Kidney (tissue), 14 donors: Measurements from ENCODE around the gene HMOX1. TPM values are rescaled to one million over a fixed set of nuclear protein-coding genes. Genes with fewer than 3 reads are reported as not detected.

Source experiments
- DNase-seq, 5 donors: peaks; one replicate each; pipeline ENCODE4 v3.0.0-alpha.2; 2013 to 2020
- FAIRE-seq: peaks from 2 replicates; lab custom pipeline; 2012; peaks lifted over from hg19 to GRCh38; lab: Jason Lieb, UNC
- H3K27ac ChIP-seq, 2 donors: one replicate each; pipeline ENCODE4 v1.7.0; 2013; ENCODE audit warnings: low read depth in 2 of 2, low read length in 2 of 2, inconsistent platforms in 1 of 2
- H3K27me3 ChIP-seq: one replicate; pipeline ENCODE4 v1.7.1; 2013; ENCODE audit warnings: low read length, inconsistent platforms; ENCODE audit not compliant: control insufficient read depth, insufficient read depth
- H3K36me3 ChIP-seq, 3 donors: one replicate each; pipeline versions ENCODE4 v1.7.0 to v1.7.1; 2013; ENCODE audit warnings: low read length in 3 of 3, control low read depth in 1 of 3, inconsistent platforms in 1 of 3; ENCODE audit not compliant: insufficient read depth in 3 of 3, control insufficient read depth in 2 of 3
- H3K4me1 ChIP-seq, 3 donors: one replicate each; pipeline versions ENCODE4 v1.7.0 to v1.7.1; 2013; ENCODE audit warnings: low read length in 3 of 3, inconsistent platforms in 1 of 3, low read depth in 1 of 3; ENCODE audit not compliant: control insufficient read depth in 2 of 3, insufficient read depth in 2 of 3
- H3K4me3 ChIP-seq, 3 donors: one replicate each; pipeline versions ENCODE4 v1.7.0 to v1.8.1; 2013; ENCODE audit warnings: low read length in 3 of 3, control low read depth in 1 of 3, inconsistent platforms in 1 of 3
- H3K9ac ChIP-seq, 3 donors: one replicate each; pipeline versions ENCODE4 v1.7.0 to v1.7.1; 2013; ENCODE audit warnings: low read length in 3 of 3, control low read depth in 1 of 3, inconsistent platforms in 1 of 3
- H3K9me3 ChIP-seq, 3 donors: one replicate each; pipeline versions ENCODE4 v1.7.0 to v1.7.1; 2013; ENCODE audit warnings: low read length in 3 of 3, control low read depth in 1 of 3, inconsistent platforms in 1 of 3; ENCODE audit not compliant: control insufficient read depth in 2 of 3, insufficient read depth in 1 of 3
- intact Hi-C: fragments of 100-400 bp; cut with DNase I; formaldehyde crosslinking; loops from one replicate; pipeline ENCODE4 v1.11.1; 2022
- polyA plus RNA-seq: library from polyadenylated mRNA; stranded (reverse); fragments of 350-450 nt; fragmentation: Illumina TruSeq; extraction: RNeasy Lipid Tissue Mini Kit (QIAGEN cat#74804); gene quantifications from one replicate; pipeline ENCODE4 v1.2.3, GENCODE V29; 2014; ENCODE audit warnings: low read depth, low replicate concordance; ENCODE audit not compliant: insufficient read depth
- total RNA-seq: library from RNA; stranded (reverse); fragmentation: NEBNext Ultra II Directional; extraction: Animal tissue kit (Norgen Biotek cat#: 25700); gene quantifications from one replicate; pipeline ENCODE4 v1.2.1, GENCODE V29; 2021
- TF ChIP-seq, protein P1 (sequence below): IDR thresholded peaks from 3 replicates; pipeline ENCODE4 v1.5.1; 2012; ENCODE audit warnings: mild to moderate bottlenecking, moderate library complexity, borderline replicate concordance; ENCODE audit not compliant: insufficient read depth; ENCODE audit errors: extremely low read depth
- donor health status: control.
- donor health status: control.
- donor health status: control.
- donor health status: control.
- donor health status: control.
- donor health status: DM: yes; HTN: yes; CAD: no.
- donor health status: Normal renal cell carcinoma (clear cell type).

HMOX1 gene
- total and polyA plus RNA-seq, 2 donors from 2014 or later = 37.7 to 234 TPM

DNA sequence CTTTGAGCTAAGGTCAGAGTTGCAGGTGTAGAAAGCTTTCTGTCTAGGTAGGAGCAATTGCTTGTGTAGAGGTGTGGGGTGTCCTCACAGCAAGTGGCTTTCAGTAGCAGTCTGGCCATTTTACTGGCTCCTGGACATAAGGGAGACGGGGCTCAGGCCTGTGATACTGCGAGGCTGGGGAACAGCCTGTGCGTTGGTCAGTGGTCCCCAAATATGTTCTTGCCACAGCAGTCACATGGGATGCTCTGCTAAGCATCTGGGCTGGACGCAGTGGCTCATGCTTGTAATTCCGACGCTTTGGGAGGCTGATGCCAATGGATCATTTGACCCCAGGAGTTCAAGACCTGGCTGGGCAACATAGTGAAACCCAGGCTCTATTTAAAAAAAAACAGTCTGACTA is 21.0 kb downstream of the HMOX1 start:
- FAIRE-seq (no peak), DNase-seq (no peak)
- peaks cover 2 to 5% (median 4%) of the 10 kb centered on the region in 3 donors for H3K36me3 ChIP-seq
- TF ChIP-seq, protein P1, sequence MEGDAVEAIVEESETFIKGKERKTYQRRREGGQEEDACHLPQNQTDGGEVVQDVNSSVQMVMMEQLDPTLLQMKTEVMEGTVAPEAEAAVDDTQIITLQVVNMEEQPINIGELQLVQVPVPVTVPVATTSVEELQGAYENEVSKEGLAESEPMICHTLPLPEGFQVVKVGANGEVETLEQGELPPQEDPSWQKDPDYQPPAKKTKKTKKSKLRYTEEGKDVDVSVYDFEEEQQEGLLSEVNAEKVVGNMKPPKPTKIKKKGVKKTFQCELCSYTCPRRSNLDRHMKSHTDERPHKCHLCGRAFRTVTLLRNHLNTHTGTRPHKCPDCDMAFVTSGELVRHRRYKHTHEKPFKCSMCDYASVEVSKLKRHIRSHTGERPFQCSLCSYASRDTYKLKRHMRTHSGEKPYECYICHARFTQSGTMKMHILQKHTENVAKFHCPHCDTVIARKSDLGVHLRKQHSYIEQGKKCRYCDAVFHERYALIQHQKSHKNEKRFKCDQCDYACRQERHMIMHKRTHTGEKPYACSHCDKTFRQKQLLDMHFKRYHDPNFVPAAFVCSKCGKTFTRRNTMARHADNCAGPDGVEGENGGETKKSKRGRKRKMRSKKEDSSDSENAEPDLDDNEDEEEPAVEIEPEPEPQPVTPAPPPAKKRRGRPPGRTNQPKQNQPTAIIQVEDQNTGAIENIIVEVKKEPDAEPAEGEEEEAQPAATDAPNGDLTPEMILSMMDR = no peak
- H3K4me3 ChIP-seq = no peak overlapping the region
- peaks cover 0 to 3% (median 0%) of the 10 kb centered on the region in 3 donors for H3K4me1 ChIP-seq
- H3K9me3 ChIP-seq = no peaks in the 10 kb centered on the region
- no peak overlapping the region for H3K9ac ChIP-seq
- no peaks in the 10 kb centered on the region for H3K27me3 ChIP-seq
- no peak overlapping the region for H3K27ac ChIP-seq
- intact Hi-C loops = no loop called here

DNA sequence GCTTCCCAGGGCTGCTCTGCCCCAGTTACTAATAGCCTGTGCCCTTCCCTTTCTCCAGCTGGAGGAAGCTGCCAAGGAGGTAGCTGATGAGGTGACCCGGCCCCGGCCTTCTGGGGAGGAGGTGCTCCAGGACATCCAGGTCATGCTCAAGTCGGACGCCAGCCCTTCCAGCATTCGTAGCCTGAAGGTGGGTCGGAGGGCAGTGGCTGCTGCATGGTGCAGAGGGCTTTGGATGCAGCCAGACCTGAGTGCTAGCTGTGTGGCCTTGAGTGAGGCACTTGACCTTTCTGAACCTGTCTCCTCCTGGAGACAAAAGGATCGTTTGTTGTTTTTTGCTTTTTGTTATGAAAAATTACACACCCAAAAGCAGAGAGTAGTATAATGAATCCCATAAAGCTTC is 22.5 kb downstream of the HMOX1 start:
- FAIRE-seq = no peak
- H3K9me3 ChIP-seq = no peaks in the 10 kb centered on the region
- H3K27ac ChIP-seq = no peak overlapping the region
- H3K36me3 ChIP-seq = peaks cover 2 to 11% (median 8%) of the 10 kb centered on the region in 3 donors
- intact Hi-C loops = no loop called here
- no peaks in the 10 kb centered on the region for H3K27me3 ChIP-seq
- H3K9ac ChIP-seq = no peak overlapping the region
- H3K4me1 ChIP-seq = peaks cover 0 to 3% (median 0%) of the 10 kb centered on the region in 3 donors
- TF ChIP-seq, protein P1 = no peak
- DNase-seq = no peak
- no peak overlapping the region for H3K4me3 ChIP-seq

DNA sequence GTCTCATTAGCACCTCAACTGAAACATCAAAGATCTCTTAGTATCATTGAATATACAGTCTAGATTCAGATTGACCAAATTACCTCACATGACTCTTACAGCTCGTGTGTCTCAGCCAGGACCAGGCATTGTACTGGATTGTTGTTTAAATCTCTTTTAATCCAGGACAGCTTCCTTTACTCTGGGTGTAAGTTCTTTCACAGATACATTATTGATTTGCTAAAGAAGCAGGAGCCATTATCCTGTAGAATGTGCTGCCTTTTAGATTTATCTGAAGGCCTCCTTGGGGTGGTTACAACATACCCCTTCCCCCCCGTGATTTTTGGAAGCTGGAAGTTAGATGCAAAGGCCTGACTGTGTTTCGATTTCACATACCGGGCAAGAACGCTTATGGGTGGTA is 23.3 kb downstream of the HMOX1 start:
- peaks cover 2 to 13% (median 8%) of the 10 kb centered on the region in 3 donors for H3K36me3 ChIP-seq
- no peak overlapping the region for H3K9ac ChIP-seq
- no peaks in the 10 kb centered on the region for H3K27me3 ChIP-seq
- DNase-seq (no peak), FAIRE-seq (no peak)
- H3K9me3 ChIP-seq = no peaks in the 10 kb centered on the region
- peaks cover 0 to 3% (median 0%) of the 10 kb centered on the region in 3 donors for H3K4me1 ChIP-seq
- H3K4me3 ChIP-seq = no peak overlapping the region
- H3K27ac ChIP-seq = no peak overlapping the region
- intact Hi-C loops = no loop called here
- TF ChIP-seq, protein P1 = no peak

DNA sequence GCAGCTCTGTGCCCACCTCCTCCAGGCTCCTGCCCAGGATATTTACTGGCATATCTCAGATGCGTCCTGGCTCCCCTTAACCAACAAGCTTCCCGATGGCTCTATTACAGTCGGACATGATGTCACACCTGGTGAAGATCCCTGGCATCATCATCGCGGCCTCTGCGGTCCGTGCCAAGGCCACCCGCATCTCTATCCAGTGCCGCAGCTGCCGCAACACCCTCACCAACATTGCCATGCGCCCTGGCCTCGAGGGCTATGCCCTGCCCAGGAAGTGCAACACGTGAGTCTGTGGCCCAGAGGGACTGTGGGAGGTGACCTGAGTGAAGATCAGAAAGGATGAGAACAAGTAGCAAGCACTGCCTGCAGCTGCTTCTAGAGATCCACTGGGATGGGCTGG is 25.5 kb downstream of the HMOX1 start:
- Histone ChIP-seq H3K27me3 (no peaks in the 10 kb centered on the region), H3K4me1 (no peaks in the 10 kb centered on the region), H3K4me3 (no peak overlapping the region), H3K27ac (no peak overlapping the region), H3K9me3 (no peaks in the 10 kb centered on the region), H3K9ac (no peak overlapping the region), H3K36me3 (peaks cover 2 to 19% (median 13%) of the 10 kb centered on the region in 3 donors)
- DNase-seq (no peak), FAIRE-seq (no peak)
- TF ChIP-seq, protein P1 = no peak
- intact Hi-C loops = no loop called here
